HG03103 (cell line): ENCODE data around the gene MCIDAS.

Experiments
- ATAC-seq: cut with Tn5 transposase; IDR thresholded peaks from one replicate; pipeline ENCODE4 v1.9.1; 2021; ENCODE audit warnings: low read depth; ENCODE audit not compliant: unreplicated experiment

The MCIDAS gene

GRCh38 chr5:55222985-55223811, 3.9 kb downstream of the MCIDAS start:
- no peak for ATAC-seq

GRCh38 chr5:55222092-55222984, 4.8 kb downstream of the MCIDAS start:
- no peak for ATAC-seq

GRCh38 chr5:55220433-55221185, 6.5 kb downstream of the MCIDAS start:
- ATAC-seq: no peak

GRCh38 chr5:55219770-55220169, 7.3 kb downstream of the MCIDAS start:
- no peak for ATAC-seq

GRCh38 chr5:55218967-55219366, 8.1 kb downstream of the MCIDAS start:
- ATAC-seq: no peak

GRCh38 chr5:55211184-55211874, 15.8 kb downstream of the MCIDAS start:
- ATAC-seq: no peak

- no peak for ATAC-seq
Observed at GRCh38 chr5:55205001-55205400, 22.1 kb downstream of the MCIDAS start.

- ATAC-seq: no peak
Observed at GRCh38 chr5:55191165-55191564, 36.0 kb downstream of the MCIDAS start.

GRCh38 chr5:55188656-55189540, 38.2 kb downstream of the MCIDAS start:
- ATAC-seq: no peak

GRCh38 chr5:55187370-55187769, 39.7 kb downstream of the MCIDAS start:
- no peak for ATAC-seq

- ATAC-seq: no peak
Observed at GRCh38 chr5:55180016-55180415, 47.1 kb downstream of the MCIDAS start.

GRCh38 chr5:55177078-55177477, 50.0 kb downstream of the MCIDAS start:
- no peak for ATAC-seq

GRCh38 chr5:55176176-55176818, 50.8 kb downstream of the MCIDAS start:
- ATAC-seq: no peak

- no peak for ATAC-seq
Observed at GRCh38 chr5:55175781-55176175, 51.3 kb downstream of the MCIDAS start.

GRCh38 chr5:55173687-55174230, 53.4 kb downstream of the MCIDAS start:
- ATAC-seq: peak; percentile 10

GRCh38 chr5:55172937-55173686, 54.0 kb downstream of the MCIDAS start, which contains the start of gene CDC20B:
CDC20B (minus strand) TSS chr5:55173177; CDS start chr5:55173000, 177 bp downstream.
- ATAC-seq: peak; percentile 85

GRCh38 chr5:55172051-55172899, 54.8 kb downstream of the MCIDAS start:
- peak; percentile 46 for ATAC-seq
